ENCODE results near the gene PCBP3. TPM values are rescaled to one million over a fixed set of nuclear protein-coding genes. Genes with fewer than 3 reads are reported as not detected.

The PCBP3 gene
- total RNA-seq, 2 experiments from 2014 or later, result 3.4 to 3.8 TPM

DNA sequence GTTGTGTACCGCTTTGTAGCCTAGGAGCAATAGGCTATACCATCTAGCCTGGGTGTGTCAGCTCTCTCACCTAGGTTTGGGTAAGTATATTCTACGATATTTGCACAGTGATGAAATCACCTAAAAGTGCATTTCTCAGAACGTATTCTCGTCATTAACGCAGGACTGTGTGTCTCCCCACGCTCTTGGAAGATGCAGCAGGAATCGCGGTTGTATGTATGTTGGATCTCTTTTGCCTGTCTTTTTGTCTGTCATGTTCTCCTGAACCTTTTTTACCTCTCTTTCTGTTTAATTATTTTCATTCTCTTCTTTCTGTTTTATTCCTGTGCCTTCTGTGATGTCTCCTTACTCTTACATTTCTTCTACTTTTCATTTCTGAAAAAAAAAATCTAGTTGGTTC lies 197.5 kb downstream of the PCBP3 start:
- Mint-ChIP-seq H3K27me3 (no peaks in the 10 kb centered on the region), H3K36me3 (ENCODE audit: low read depth) (no peaks in the 10 kb centered on the region), H3K27ac (no peak overlapping the region), H3K9me3 (no peaks in the 10 kb centered on the region), H3K4me3 (no peak overlapping the region), H3K4me1 (ENCODE audit: low read depth) (peaks cover 13% of the 10 kb centered on the region)
- Histone ChIP-seq H3K27ac (ENCODE audit: low read depth in 1 of 2, low read length in 2 of 2) (no peak overlapping the region), H3K27me3 (ENCODE audit: control insufficient read depth in 1 of 2, insufficient read depth in 2 of 2, low read length in 2 of 2) (no peaks in the 10 kb centered on the region), H3K9me3 (ENCODE audit: control insufficient read depth in 1 of 2, insufficient read depth in 1 of 2, low read length in 2 of 2) (peaks cover 0 to 13% of the 10 kb centered on the region in 2 experiments), H3K4me3 (ENCODE audit: low read length) (no peak overlapping the region), H3K4me1 (ENCODE audit: insufficient read depth, low read length) (peaks cover 7% of the 10 kb centered on the region), H3K36me3 (ENCODE audit: insufficient read depth, low read length) (no peaks in the 10 kb centered on the region)
- ATAC-seq (ENCODE audit: poor library complexity), result no peak
- TF ChIP-seq, protein P1, sequence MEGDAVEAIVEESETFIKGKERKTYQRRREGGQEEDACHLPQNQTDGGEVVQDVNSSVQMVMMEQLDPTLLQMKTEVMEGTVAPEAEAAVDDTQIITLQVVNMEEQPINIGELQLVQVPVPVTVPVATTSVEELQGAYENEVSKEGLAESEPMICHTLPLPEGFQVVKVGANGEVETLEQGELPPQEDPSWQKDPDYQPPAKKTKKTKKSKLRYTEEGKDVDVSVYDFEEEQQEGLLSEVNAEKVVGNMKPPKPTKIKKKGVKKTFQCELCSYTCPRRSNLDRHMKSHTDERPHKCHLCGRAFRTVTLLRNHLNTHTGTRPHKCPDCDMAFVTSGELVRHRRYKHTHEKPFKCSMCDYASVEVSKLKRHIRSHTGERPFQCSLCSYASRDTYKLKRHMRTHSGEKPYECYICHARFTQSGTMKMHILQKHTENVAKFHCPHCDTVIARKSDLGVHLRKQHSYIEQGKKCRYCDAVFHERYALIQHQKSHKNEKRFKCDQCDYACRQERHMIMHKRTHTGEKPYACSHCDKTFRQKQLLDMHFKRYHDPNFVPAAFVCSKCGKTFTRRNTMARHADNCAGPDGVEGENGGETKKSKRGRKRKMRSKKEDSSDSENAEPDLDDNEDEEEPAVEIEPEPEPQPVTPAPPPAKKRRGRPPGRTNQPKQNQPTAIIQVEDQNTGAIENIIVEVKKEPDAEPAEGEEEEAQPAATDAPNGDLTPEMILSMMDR (IDR thresholded peaks at IDR 0.05), result no peak
- POLR2A ChIA-PET, result no interaction called here
- CTCF ChIA-PET, result no interaction called here
- DNase-seq, result no peak
- intact Hi-C loops (cut with DNase I, micrococcal nuclease), result no loop called here

- CTCF ChIA-PET, result no interaction called here
These were observed 199.9 kb downstream of the PCBP3 start for GRCh38 chr21:45843426-45843825.

DNA sequence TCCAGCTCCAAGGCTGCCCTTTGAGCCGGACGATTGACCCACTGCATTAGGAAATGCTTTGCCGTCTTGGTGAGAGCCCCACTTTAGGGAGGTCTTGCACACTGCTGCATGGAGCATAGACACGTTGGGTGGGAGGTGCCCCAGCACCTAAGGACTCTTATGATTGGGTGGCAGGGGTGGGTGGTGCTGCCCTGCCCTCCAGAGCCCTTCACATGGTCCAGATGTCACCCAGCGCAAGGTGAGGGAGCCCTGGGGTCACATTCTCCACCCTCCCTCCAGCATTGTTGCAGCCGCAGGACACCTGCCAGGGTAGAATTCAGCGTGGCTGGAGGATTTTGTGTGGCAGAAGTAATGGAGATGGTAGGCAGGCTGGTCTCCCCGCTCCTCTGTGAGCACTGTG lies 200.7 kb downstream of the PCBP3 start:
- Mint-ChIP-seq H3K4me3 (no peak overlapping the region), H3K9me3 (no peaks in the 10 kb centered on the region), H3K36me3 (ENCODE audit: low read depth) (no peaks in the 10 kb centered on the region), H3K27me3 (no peaks in the 10 kb centered on the region), H3K27ac (no peak overlapping the region), H3K4me1 (ENCODE audit: low read depth) (peaks cover 25% of the 10 kb centered on the region)
- Histone ChIP-seq H3K27ac (ENCODE audit: low read depth in 1 of 2, low read length in 2 of 2) (no peak overlapping the region), H3K4me3 (ENCODE audit: low read length) (no peak overlapping the region), H3K9me3 (ENCODE audit: control insufficient read depth in 1 of 2, insufficient read depth in 1 of 2, low read length in 2 of 2) (peaks cover 0 to 13% of the 10 kb centered on the region in 2 experiments), H3K36me3 (ENCODE audit: insufficient read depth, low read length) (no peaks in the 10 kb centered on the region), H3K27me3 (ENCODE audit: control insufficient read depth in 1 of 2, insufficient read depth in 2 of 2, low read length in 2 of 2) (no peaks in the 10 kb centered on the region), H3K4me1 (ENCODE audit: insufficient read depth, low read length) (peaks cover 7% of the 10 kb centered on the region)
- intact Hi-C loops (cut with DNase I, micrococcal nuclease), result no loop called here
- POLR2A ChIA-PET, result no interaction called here
- ATAC-seq (ENCODE audit: poor library complexity), result no peak
- CTCF ChIA-PET, result no interaction called here
- TF ChIP-seq, protein P1 (IDR thresholded peaks at IDR 0.05), result no peak
- DNase-seq, result peak in 1 of 14 experiments; percentile 27

More at GRCh38 chr21:45843426-45843825, 199.9 kb downstream of the PCBP3 start:
- H3K36me3 Mint-ChIP-seq (ENCODE audit: low read depth), result no peaks in the 10 kb centered on the region
- no peaks in the 10 kb centered on the region for H3K27me3 ChIP-seq (ENCODE audit: control insufficient read depth in 1 of 2, insufficient read depth in 2 of 2, low read length in 2 of 2)
- no peak overlapping the region for H3K4me3 ChIP-seq (ENCODE audit: low read length)
- no peaks in the 10 kb centered on the region for H3K27me3 Mint-ChIP-seq
- H3K9me3 ChIP-seq (ENCODE audit: control insufficient read depth in 1 of 2, insufficient read depth in 1 of 2, low read length in 2 of 2), result peaks cover 0 to 13% of the 10 kb centered on the region in 2 experiments
- intact Hi-C loops (cut with DNase I, micrococcal nuclease), result no loop called here
- H3K27ac ChIP-seq (ENCODE audit: low read depth in 1 of 2, low read length in 2 of 2), result no peak overlapping the region
- peaks cover 7% of the 10 kb centered on the region for H3K4me1 ChIP-seq (ENCODE audit: insufficient read depth, low read length)
- H3K9me3 Mint-ChIP-seq, result no peaks in the 10 kb centered on the region
- H3K36me3 ChIP-seq (ENCODE audit: insufficient read depth, low read length), result no peaks in the 10 kb centered on the region
- peaks cover 25% of the 10 kb centered on the region for H3K4me1 Mint-ChIP-seq (ENCODE audit: low read depth)
- H3K4me3 Mint-ChIP-seq, result no peak overlapping the region
- POLR2A ChIA-PET, result no interaction called here
- H3K27ac Mint-ChIP-seq, result no peak overlapping the region
- DNase-seq, result no peak
- no peak for ATAC-seq (ENCODE audit: poor library complexity)
- TF ChIP-seq, protein P1 (IDR thresholded peaks at IDR 0.05), result no peak

Measured in CD4-positive, alpha-beta T cell (primary cell).